Frontal cortex (tissue), 4 donors: ENCODE data around the gene HIPK4. TPM values are rescaled to one million over a fixed set of nuclear protein-coding genes. Genes with fewer than 3 reads are reported as not detected.
"Not testable (repeated sequence)": the region's sequence is repeated elsewhere in the genome, so short reads cannot be mapped to it uniquely, and the experiment has no call there.

ENCODE experiments used
- DNase-seq, 2 donors: peaks; one replicate each; pipeline ENCODE4 v3.0.0; 2012; ENCODE audit warnings: low spot score in 2 of 2
- FAIRE-seq: peaks from 2 replicates; lab custom pipeline; 2012; peaks lifted over from hg19 to GRCh38; lab: Jason Lieb, UNC
- total RNA-seq: library from RNA; depleted of rRNA; stranded (reverse); fragments of >200 nt; gene quantifications from one replicate; pipeline ENCODE4 v1.2.3, GENCODE V29; 2014
- donor health status: control.
- donor health status: control.
- donor health status: control.

The HIPK4 gene
- total RNA-seq, 1 donor from 2014 or later, result not detected

DNA sequence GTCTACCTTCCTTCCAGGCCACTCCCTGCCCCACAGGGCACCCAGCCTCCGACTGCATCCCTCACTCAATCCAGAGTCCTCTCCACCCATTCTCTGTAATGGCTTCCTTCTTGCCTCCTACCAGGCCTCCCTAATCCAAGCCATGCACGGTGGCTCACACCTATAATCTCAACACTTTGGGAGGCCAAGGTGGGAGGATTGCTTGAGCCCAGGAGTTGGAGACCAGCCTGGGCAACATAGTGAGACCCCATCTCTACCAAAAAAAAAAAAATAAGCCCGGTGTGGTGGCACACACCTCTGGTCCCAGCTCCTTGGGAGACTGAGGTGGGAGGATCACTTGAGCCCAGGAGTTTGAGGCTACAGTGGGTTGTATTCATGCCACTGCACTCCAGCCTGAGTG, 19.7 kb downstream of the HIPK4 start:
- FAIRE-seq, DNase-seq: not testable (repeated sequence)

DNA sequence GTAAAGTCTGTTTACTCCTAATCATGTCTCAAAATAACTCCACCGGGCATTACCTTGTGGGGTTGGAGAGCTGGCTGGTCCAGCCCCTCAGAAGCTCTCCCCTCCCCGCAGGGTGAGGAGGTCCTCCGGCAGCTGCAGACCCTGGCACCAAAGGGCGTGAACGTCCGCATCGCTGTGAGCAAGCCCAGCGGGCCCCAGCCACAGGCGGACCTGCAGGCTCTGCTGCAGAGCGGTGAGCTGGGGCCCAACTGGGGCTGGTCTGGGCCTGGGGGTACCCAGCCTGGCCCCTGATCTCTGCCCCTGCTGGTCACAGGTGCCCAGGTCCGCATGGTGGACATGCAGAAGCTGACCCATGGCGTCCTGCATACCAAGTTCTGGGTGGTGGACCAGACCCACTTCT, 20.2 kb downstream of the HIPK4 start:
- DNase-seq (no peak), FAIRE-seq (no peak)

DNA sequence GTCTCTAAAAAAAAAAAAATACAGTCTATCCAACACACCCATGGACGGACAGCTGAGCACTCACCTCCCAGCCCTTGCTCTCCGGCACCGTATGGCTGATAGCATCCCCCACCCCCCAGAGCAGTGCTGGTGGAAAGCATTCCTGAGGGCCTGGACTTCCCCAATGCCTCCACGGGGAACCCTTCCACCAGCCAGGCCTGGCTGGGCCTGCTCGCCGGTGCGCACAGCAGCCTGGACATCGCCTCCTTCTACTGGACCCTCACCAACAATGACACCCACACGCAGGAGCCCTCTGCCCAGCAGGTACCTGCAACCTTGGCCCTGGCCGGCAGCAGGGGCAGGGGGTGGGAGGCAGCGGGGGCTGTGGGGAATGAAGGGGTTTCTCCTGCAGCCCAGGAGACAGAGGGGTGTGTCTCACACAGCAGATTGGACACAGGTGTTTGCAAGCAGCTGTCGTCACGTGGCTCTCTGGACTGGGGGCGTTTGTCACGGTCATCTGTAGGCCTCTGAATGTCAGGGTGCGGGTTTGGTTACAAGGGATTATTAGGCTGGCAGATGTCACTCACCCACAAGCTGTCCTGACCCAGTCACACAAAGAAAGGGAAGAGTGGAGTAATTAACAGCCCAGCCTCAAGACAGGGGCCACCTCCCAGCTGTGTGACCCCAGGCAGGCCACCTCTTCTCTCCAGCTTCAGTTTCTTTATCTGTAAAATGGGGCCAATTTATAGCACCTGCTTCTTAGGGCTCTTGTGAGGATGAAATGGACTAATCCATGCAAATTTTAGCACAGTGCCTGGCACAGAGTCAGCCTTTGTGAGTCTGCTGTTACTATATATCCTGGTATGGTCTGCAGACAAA, 22.2 kb downstream of the HIPK4 start:
- FAIRE-seq (no peak), DNase-seq (no peak)

DNA sequence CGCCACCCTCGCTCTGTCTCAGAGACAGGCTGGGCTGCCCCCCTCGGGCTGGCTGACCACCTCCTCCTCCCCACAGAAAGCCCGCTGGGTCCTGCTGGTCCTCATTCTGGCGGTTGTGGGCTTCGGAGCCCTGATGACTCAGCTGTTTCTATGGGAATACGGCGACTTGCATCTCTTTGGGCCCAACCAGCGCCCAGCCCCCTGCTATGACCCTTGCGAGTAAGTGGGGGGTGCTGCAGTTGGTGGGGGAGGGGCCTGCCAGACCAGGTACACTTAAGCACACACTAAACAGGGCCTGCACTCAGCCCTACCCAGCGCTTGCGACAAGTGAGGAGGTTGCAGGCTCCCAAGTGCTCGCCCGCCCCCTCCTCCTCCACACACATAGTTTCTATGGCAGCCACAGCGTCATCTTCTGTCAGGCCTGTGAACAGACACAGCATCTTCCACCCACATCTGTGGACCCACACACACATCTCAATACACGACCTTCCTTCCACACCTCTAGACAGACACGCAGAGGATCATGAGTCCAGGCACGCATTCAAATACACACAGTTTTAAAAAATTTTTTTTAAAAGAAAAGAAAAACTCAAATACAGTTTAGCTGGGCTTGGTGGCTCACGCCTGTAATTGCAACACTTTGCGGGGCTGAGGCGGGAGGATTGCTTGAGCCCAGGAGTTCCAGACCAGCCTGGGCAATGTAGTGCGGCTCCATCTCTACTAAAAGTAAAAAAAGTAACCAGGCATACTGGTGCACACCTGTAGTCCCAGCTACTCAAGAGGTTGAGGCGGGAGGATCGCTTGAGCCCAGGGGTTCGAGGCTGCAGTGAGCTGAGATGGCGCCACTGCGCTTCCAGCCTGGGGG, 23.1 kb downstream of the HIPK4 start:
- DNase-seq, result peak; percentile 57 to 81
- FAIRE-seq, result no peak

DNA sequence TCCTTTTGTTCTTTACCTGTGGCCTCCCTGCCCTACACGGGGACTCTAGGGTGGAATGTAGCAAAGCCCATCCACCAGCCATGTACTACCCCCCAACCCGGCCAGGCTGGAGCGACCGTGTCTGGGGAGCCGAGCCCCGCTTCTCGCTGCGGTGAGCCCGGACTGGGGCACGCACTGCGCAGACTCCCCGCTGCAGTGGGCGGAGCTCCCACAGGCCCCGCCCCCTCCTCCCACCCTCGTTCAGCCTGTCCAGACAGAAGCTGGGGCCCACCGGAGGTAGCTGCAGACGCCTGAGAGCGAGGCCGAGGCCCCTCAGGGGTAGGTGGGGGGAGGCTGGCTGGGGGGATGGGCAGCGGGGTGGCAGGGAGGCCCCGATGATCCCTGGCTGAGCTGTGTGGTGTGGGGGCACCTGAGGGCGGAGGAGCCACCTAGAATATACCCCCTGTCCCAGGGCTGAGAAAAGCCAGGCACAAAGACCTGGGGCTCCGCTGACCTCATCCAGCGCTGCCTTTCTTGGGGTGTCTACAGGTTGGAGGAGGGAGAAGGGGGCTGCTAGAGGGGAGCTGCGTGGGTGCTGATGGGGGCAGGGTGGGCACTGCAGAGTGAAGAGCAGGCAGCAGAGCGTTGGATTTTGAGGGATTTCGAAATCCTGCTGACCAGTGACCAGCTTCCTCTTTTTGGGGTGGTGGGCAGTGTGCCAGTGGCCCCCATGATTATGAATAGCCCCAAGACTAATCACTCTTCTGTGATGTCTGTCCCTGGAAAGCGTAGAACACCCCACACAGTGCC, 24.2 kb downstream of the HIPK4 start:
- FAIRE-seq, result no peak

DNA sequence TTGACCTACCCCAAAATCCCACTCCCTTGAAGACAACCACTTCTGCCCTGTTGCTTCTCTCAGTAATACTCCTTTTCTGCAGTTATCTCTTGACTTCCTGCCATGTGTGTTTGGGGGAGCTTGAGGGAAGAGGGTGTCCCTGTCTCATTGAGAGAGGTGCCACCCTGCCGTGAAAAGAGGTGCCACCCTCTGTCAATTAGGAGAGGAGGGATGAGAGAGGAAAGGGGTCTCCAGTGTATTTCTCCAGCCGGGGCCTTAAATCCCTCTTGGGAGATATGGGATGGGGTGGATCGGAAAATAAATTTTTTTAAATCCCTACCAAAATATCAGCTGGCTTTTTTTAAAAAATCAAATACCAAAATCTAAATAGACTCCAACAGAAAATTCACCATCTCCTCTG, 25.0 kb downstream of the HIPK4 start:
- FAIRE-seq (no peak), DNase-seq (no peak)

More for the DNA sequence above, 24.2 kb downstream of the HIPK4 start:
- peak; percentile 72 to 89 for DNase-seq

DNA sequence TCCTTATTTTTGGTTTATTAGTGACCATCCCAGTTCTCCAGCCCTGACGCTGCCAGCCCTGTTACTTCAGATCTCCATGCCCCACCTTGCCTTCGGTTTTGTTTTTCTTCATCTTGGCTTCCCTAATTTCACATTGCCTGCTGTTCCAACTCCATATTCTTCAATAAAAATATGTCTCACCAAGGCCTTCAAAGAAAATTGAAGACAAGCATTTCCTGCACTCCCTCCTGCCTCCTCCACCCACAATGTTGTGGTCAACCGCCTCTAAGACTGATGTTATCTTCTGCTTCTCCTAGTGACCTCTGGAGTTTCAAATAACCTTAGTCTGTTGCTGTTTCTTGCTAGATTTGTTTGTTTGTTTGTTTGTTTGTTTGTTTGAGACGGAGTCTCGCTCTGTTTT, 26.9 kb downstream of the HIPK4 start:
- no peak for DNase-seq
- FAIRE-seq, result no peak

DNA sequence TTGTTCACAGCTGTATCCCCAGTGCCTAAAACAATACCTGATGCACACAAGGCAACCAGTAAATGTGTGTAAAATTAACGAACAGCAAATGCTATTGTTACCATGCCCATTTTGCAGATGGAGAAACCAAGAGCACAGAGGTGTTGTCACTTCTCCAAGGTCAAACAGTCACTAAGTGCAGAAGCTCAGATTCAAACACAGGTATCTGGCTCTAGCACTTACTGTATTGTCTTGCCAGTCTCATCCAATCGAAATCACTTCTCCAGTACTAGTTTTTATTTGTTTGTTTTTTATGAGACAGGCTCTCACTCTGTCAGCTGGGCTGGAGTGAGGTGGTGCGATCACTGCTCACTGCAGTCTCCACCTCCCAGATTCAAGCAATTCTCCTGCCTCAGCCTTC, 27.8 kb downstream of the HIPK4 start:
- FAIRE-seq (no peak), DNase-seq (no peak)

DNA sequence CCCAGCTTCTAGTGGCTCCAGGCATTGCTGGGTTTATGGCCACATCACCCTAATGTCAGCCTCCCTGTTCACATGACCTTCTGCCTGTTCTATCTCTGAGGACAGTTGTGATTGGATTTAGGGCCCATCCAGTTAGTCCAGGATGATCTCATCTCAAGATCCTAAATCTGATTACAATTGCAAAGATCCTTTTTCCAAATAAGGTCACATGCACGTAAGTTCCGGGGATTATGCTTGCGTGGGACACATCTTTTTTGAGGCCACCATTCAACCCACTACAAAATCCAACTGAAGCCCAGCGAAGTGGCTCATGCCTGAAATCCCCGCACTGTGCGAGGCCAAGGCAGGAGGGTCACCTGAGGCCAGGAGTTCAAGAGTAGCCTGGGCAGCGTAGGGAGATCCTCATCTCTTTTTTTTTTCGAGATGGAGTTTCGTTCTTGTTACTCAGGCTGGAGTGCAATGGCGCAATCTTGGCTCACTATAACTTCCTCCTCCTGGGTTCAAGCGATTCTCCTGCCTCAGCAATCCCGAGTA, 29.2 kb downstream of the HIPK4 start:
- FAIRE-seq (no peak), DNase-seq (no peak)

DNA sequence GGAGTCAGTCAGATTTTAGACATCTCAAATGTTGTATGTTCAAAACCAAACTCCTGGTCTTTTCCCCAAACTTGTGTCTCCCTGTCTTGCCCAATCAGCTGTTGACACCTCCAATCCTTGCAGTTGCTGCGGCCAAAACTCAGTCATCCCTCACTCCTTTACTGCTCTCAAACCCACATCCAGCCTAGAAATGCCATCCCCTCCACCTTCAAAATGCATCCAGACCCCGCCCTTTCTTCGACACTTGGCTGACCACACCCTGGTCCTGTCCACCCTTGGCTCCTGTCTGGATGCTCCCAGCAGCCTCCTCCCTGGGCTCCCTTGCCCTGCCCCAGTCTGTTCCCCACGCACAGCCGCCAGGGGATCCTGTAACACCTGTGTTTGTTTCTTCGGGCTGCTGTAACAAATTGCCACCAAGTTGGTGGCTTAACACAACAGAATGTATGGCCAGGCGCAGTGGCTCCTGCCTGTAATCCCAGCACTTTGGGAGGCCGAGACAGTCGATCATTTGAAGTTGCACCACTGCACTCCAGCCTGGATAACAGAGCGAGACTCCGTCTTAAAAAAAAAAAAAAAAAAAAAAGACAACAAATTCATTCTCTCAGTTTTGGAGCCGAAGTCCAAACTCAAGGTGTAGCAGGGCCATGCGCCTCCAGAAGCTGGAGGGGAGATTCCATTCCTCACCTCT, 29.8 kb downstream of the HIPK4 start:
- FAIRE-seq, result no peak
- no peak for DNase-seq

DNA sequence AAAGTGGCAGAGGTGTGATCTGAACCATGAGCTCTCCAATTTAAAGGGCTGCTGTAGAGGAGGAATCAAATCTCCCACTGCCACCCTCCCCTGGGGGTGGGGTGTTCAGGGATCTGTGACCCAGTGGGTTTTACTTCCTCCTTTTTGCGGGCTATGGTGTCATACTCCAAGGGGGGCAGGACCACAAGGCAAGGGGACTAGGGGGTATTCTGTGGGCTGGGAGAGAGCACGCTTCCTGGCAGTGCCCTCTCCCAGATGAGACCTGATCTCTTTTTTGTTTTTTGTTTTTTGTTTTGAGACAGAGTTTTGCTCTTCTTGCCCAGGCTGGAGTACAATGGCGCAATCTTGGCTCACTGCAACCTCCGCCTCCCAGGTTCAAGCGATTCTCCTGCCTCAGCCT, 31.2 kb downstream of the HIPK4 start:
- no peak for DNase-seq
- FAIRE-seq, result no peak

DNA sequence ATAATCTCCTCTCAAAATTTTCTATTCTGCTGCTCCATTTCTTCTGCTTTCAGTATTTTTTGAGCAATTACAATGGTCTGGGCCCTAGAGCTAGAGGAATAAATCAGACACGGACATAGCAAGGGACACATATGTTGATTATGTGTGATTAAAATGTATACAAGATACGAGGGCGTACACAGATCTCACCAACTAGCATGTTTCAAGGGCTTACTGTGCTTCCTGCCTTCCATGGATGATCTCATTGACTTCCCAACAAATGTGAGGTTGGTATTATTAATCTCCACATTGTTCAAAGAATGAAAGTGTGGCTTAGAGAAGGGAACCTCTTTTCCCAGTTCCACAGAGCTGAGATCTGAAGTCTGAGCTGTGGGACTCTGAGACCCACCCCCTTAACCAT, 32.3 kb downstream of the HIPK4 start:
- DNase-seq, result no peak
- FAIRE-seq, result no peak

DNA sequence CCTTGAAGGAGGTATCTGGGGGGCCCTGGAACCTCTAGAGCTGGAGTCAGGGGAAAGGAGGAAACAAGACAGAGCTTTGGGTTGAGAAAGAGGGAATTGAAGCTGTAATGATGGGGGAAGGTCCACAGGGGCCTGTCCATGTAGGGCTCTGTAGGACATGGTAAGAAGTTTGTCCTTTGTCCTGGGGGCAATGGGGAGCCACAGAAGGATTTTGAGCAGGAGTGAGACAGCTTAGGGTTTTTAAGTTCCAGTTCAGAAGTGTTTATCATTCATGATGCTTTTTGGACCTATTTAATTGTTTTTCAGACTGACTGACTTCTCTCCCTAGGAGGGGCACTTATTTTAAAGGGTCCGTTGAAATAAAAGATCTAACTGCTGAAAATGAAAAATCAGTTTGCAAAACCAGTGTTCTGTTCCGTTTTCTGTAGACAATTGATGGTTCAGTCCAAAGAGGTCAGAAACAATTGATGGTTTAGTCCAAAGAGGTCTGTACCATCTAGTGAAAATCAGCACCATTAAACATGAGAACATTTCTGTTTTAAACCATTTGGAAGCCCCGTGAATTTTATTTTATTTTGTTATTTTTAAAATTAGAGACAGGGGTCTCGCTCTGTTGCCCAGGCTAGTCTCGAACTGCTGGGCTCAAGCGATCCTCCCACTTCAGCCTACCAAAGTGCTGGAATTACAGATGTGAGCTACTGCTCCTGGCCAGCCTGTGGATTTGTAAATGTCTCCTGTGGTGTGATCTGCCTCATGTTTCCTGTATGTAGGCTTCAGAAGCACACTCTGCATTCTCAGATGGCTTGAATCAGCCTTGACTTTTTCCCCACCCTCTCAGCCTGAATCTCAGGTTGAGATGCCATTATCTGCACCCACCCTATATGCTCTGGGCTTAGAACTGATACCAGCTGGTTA, 33.0 kb downstream of the HIPK4 start:
- FAIRE-seq (no peak), DNase-seq (no peak)

DNA sequence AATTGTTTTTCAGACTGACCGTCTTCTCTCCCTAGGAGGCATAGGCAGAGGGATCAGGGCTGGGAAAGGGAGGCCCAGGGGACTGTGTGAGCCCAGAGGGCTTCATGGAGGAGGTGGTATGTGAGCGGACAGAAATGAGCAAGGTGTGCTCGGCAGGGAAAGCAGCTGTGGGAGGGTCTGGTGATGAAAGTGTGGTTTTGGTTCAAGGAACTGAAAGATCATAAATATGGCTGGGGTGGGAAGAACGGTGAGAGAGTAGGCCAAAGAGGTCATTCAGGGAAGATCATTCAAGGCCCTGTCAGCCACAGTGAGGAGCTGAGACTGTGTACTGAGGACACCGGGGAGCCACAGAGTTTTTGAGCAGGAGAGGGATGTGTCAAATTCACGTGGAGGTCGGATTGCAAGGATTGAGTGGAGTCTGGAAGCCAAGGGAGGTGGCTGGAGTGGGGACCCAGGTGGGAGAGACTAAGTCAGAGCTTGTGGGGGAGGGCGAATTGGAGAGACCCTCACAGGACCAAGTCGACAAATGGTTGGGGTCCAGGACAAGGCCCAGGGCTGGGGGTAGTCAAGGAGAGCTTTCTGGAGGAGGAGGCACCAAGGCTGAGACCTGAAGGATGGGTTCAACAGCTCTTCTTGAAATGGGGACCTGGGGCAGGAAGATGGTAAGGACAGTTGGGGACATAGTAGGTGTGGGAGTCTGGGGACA, 33.9 kb downstream of the HIPK4 start:
- no peak for FAIRE-seq
- DNase-seq, result no peak

DNA sequence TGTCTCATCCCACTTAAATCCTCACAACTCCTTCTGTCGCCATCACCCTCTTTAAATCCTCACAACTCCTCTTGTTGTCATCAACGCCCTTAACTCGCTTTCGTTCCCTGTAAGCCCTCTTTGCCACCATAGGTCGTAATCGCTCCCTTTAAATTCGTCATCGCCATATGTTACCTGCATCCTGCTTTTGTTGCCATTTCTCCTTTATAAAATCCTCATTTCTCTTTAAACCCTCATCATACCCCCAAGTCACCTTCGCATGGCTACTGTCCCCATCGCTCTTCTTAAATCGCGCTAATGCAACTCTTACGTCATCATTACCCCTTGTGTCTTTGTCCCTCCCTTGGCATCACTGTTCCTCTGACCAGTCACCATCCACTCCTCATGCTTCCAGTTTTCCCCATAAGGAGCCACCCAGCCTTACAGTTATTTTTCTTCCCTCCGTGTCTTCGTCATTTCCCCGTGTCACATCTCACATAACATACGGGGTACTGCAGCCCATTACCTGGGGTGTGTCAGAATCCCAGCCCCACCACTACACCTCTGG, 40.9 kb downstream of the HIPK4 start:
- FAIRE-seq (no peak), DNase-seq (peak in 1 of 2 donors; percentile 69)

DNA sequence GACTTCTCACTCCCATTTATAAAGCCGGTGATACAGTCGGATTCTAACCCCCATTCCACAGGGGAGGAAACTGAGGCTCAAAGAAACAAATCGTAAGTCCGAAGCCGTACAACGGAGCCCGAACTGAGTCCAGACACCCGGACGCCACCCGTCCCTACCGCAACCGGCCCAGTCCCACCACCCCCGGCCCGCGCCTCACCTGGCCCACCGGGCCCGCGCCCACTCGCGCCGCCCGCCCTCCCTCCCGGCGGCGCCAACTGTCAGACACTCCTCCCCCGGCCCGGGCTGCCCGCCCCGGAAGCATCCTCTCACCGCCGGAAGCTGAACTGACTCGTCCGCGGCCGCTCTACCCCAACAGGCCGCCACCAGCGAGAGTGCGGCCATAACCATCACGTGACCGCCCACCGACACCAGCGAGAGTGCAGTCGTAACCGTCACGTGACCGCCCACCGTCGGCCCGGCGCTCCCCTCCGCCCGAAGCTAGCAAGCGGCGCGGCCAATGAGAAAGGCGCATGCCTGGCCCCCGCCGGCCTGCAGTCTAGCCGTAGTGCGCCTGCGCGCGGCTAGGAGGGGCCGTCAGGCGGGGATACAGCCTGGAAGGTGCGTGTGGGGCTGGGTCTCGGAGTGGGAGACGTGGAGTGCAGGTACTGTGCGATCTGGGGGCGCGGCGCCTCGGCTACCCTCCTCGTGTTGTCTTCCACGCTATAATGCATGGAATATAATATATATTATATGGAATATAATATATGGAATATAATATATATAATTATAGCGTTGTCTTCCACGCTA, 41.7 kb downstream of the HIPK4 start, which contains the start of the genes C19orf47 and PLD3:
TSS of gene C19orf47 (minus strand) at position 273 of the 789 bp plus-strand sequence. CDS start 6,540 bp downstream, outside the sequence.
TSS of gene PLD3 (plus strand) at position 571 of the 789 bp plus-strand sequence. CDS start 17,789 bp downstream, outside the sequence.
- DNase-seq, result peak; percentile 100
- FAIRE-seq, result no peak
